GM18861 (cell line): ENCODE measurements around the gene CRB1.

Experiments used
- ATAC-seq: cut with Tn5 transposase; IDR thresholded peaks from one replicate; pipeline ENCODE4 v1.9.1; 2021; ENCODE audit not compliant: unreplicated experiment

Gene CRB1

GRCh38 chr1:197268012-197268411, at the start of gene CRB1:
Gene CRB1 (plus strand): TSS chr1:197268252. CDS start chr1:197268413, 161 bp downstream.
- no peak for ATAC-seq

GRCh38 chr1:197218857-197219256, 49.2 kb upstream of the CRB1 start:
- ATAC-seq: no peak

- ATAC-seq: no peak
Measured at GRCh38 chr1:197222025-197222685, 45.9 kb upstream of the CRB1 start.

- ATAC-seq: no peak
Measured at GRCh38 chr1:197222780-197223179, 45.3 kb upstream of the CRB1 start.

GRCh38 chr1:197224160-197224559, 43.9 kb upstream of the CRB1 start:
- no peak for ATAC-seq

- ATAC-seq: no peak
Measured at GRCh38 chr1:197225611-197226010, 42.4 kb upstream of the CRB1 start.

GRCh38 chr1:197234581-197234980, 33.5 kb upstream of the CRB1 start:
- ATAC-seq: no peak

GRCh38 chr1:197235355-197235754, 32.7 kb upstream of the CRB1 start:
- ATAC-seq: no peak

- ATAC-seq: no peak
Measured at GRCh38 chr1:197247465-197247864, 20.6 kb upstream of the CRB1 start.

GRCh38 chr1:197249324-197249723, 18.7 kb upstream of the CRB1 start:
- ATAC-seq: no peak

- no peak for ATAC-seq
Measured at GRCh38 chr1:197250616-197251015, 17.4 kb upstream of the CRB1 start.

- ATAC-seq: no peak
Measured at GRCh38 chr1:197252973-197253372, 15.1 kb upstream of the CRB1 start.

GRCh38 chr1:197254866-197255265, 13.2 kb upstream of the CRB1 start:
- no peak for ATAC-seq

GRCh38 chr1:197264936-197265567, 3.0 kb upstream of the CRB1 start:
- no peak for ATAC-seq

- no peak for ATAC-seq
Measured at GRCh38 chr1:197269053-197269452, 1.0 kb downstream of the CRB1 start.

GRCh38 chr1:197272791-197273190, 4.7 kb downstream of the CRB1 start:
- no peak for ATAC-seq

- no peak for ATAC-seq
Measured at GRCh38 chr1:197277166-197277565, 9.1 kb downstream of the CRB1 start.

- no peak for ATAC-seq
Measured at GRCh38 chr1:197284325-197284724, 16.3 kb downstream of the CRB1 start.

- ATAC-seq: no peak
Measured at GRCh38 chr1:197284966-197285365, 16.9 kb downstream of the CRB1 start.

- no peak for ATAC-seq
Measured at GRCh38 chr1:197285526-197286205, 17.6 kb downstream of the CRB1 start.

- ATAC-seq: no peak
Measured at GRCh38 chr1:197286634-197287033, 18.6 kb downstream of the CRB1 start.

GRCh38 chr1:197287863-197288262, 19.8 kb downstream of the CRB1 start:
- ATAC-seq: no peak
